GM21423 (cell line): ENCODE results near the gene MANSC1.
"Not testable (repeated sequence)": the region's sequence is repeated elsewhere in the genome, so short reads cannot be mapped to it uniquely, and the experiment has no call there.

Experiments used
- ATAC-seq: cut with Tn5 transposase; IDR thresholded peaks from one replicate; pipeline ENCODE4 v1.9.1; 2021; ENCODE audit warnings: mild to moderate bottlenecking, moderate library complexity; ENCODE audit not compliant: unreplicated experiment

MANSC1 gene

GRCh38 chr12:12365931-12366431, 15.9 kb upstream of the MANSC1 start:
- no peak for ATAC-seq

GRCh38 chr12:12365446-12365802, 15.4 kb upstream of the MANSC1 start:
- no peak for ATAC-seq

DNA sequence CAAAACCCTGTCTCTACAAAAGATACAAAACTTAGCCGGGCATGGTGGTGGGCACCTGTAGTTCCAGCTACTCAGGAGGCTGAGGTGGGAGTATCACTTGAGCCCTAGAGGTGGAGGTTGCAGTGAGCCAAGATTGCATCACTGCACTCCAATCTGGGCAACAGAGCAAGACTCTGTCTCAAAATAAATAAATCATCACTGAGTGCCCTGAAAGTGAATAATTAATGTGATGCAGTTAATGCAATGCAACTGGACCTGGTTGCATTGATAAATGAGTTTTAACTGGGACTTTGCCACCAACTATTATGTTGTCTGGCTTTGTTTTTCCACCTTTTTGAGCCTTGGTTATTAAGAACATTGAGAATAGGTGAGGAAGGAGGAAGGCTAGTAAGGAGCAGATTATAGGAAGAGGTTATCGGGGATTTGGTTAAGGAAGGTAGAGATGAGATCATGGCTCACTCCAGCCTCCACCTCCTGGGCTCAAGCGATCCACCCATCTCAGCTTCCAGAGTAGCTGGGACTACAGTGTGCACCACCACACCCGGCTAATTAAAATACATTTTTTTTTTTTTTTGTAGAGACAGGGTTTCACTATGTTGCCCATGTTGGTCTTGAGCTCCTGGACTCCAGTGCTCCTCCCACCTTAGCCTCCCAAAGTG, 14.9 kb upstream of the MANSC1 start:
- ATAC-seq: no peak

- ATAC-seq: no peak
These were observed 8.5 kb upstream of the MANSC1 start for GRCh38 chr12:12358528-12358927.

DNA sequence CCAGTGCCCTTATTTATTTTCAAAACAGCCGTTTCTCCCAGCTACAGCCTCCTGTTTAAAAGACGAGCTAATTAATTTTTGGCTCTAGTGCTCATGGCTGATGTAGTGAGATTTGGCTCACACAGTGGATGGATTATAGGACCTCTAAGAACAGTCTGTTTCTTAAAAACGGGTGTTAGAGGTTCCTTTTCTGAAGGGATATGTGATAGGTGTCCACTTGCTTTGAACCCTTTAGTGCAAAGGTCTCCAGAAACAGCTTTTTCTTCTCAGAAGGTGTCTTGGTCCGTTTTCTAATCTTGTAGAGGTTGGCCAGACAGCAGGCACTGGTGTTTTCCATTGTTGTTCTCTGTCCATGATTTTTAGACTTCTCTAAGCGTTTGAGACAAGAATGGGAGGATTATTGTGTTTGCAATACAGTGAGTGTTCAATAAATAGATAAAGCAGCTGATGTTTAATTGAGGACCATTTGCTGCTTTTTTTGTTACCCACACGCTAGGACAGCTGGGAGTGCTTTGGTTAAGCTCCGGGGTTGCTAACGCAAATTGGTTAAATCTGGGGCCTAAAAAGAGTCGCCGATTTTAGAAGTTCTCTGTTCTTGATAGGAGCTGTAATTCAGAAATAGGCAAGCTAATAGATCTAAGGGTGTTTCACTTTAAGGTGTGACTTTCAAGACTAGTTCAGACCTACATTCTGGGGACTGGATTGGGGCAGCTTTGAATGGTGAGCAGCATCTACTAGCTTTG, 7.8 kb upstream of the MANSC1 start:
- ATAC-seq: no peak

DNA sequence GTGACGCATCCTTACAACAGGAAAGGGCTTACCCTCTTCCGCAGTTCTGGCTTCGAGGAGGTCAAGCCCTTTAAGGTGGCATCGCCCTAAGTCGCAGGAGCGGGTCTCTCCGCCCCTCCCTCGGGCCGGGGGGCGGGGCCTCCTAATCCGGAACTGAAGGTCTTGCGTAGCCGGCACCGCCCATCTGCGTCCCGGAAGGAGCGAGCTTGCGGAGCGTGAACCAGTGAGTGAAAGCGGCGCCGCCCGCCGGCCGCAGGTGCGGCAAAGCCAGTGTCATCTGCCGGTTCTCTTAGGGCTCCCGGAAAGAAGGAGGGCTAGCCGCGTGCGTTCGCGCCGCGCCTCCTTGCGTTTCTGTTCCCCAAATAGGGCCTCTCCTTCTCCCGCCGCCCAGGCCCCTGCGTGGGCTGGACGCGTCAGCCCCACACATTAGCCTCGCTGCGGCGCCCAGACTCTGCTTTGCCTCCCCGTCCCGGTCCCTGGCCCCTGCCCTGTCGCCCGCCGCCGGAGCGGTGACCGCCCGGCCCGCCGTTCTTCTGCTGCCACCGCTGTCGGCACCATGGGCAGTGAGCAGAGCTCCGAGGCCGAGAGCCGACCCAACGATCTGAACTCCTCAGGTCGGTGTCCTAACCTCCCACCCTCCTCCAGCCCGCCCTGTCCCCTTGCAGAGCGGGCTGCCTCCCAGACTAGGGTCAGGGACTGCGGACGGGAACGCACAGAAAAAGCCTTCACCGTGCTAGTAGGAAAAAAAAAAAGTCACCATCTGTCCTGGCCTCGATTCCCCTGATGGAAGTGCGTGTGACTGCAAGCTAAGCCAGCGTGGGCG, 7.1 kb upstream of the MANSC1 start, which contains the start of gene BORCS5:
BORCS5 (plus strand) TSS at position 183 of the 823 bp plus-strand sequence; CDS start at position 557, 374 bp downstream.
- peak; percentile 90 for ATAC-seq

- no peak for ATAC-seq
These were observed 6.4 kb upstream of the MANSC1 start for GRCh38 chr12:12356467-12356895.

DNA sequence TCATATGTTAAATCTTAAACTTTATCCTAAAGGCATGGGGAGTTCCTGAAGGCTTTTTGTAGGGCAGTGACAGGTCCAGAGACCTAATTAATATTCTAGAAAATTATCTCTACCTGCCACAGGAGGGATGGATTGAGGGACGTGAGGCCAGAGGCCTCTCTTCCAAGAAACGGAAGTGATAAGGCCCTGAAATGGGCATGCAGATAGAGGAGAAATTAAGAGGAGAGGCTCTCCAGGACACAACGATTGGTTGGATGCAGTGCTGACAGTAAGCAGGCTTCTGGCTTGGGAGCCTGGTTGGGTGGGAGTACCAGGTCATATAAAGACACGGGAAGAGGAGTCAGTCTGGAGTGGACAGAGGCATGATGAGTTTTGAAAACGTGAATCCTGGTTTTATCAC, 3.8 kb upstream of the MANSC1 start:
- ATAC-seq: no peak

GRCh38 chr12:12353276-12353675, 3.2 kb upstream of the MANSC1 start:
- no peak for ATAC-seq

- not testable (repeated sequence) for ATAC-seq
These were observed 1.6 kb upstream of the MANSC1 start for GRCh38 chr12:12351468-12352185.

- no peak for ATAC-seq
These were observed 924 bp upstream of the MANSC1 start for GRCh38 chr12:12350868-12351463.

DNA sequence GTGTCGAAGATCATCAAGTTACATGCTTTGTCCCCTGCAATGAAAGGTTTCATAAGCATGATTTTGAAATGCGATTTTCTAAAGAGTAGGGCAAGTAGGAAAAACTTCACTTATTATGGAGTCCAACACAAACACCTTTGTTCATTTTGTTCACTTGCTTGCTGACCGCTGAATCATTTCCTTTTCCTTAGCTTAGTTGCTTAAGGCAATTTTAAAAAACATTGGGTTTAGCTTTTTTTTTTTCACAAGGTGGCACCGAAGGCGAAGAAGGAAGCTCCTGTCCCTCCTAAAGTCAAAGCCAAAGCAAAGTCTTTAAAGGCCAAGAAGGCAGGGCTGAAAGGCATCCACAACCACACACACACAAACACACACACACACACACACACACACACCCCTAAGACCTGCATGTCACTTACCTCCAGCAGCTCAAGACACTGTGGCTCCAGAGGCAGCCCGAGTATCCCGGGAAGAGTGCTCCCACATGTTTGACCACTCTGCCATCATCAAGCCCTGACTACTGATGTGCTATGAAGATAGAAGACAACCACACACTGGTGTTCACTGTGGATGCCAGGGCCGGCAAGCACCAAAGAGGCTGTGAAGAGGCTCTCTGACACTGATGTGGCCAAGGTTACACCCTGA, 11.4 kb downstream of the MANSC1 start:
- no peak for ATAC-seq

DNA sequence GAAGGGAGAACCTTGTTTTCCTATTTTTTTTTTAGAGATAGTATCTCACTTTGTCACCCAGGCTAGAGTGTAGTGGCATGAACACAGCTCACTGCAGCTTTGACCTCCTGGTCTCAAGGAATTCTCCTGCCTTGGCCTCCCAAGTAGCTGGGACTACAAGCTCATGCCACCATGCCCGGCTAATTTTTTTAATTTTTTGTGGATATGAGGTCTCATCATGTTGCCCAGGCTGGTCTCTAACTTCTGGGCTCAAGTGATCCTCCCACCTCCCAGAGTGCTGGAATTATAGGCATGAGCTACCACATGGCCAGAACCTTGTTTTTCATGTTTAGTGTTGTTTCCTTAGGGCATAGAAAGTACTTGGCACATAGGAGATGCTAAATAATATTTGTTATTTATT, 13.5 kb downstream of the MANSC1 start:
- no peak for ATAC-seq

DNA sequence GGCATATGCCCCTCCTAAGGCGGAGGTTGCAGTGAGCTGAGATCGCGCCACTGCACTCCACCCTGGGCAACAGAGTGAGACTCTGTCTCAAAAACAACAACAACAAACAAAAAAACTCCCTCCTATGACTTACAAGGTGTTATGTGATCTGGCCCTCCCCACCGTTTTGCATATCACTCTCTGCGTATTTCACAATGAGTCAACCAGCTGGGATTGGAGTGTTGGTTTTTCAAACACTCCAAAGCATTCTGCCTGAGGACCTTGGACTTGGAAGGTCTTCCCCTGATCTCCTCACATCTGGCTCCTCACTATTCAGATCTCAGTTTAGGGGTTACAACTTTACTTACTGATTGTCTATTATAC, 14.0 kb downstream of the MANSC1 start:
- no peak for ATAC-seq

GRCh38 chr12:12334367-12335040, 15.5 kb downstream of the MANSC1 start:
- ATAC-seq: no peak

DNA sequence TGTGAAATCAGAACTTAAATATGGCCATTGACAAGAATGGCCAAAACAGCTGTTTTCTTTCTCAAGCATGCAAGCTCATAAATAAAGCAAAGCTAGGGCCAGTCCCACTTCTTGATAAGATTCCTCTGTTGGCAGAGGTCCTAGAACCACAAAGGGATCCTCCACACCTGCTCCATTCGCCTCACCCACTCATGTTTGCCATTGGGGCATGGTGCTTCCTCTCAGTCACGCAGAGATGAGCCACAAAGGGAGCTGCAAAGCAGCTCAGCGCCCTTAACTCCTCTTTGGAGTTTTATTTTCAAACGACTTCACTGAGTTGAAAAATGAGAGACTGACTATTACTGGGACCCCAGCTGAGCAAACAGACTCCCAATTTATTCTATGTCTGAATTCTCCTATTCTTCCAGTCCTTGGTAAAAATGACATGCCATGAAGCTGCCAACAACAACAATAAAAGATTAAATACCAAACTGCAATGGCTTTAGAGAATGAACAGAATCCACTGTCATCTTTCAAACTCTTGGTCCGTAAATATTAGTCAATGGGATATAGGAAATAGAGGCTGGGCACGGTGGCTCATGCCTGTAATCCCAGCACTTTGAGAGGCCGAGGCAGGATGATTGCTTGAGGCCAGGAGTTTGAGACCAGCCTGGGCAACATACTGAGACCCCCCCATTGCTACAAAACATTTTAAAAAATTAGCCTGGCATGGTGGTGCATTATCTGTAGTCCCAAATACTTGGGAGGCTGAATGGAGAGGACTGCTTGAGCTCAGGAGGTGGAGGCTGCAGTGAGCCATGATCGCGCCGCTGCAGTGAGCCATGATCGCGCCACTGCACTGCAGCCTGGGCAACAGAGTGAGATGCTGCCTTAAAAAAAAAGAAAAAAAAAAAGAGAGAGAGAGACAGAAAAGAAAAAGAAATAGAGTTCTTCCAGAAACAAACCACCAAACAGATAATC, 16.4 kb downstream of the MANSC1 start:
- no peak for ATAC-seq

DNA sequence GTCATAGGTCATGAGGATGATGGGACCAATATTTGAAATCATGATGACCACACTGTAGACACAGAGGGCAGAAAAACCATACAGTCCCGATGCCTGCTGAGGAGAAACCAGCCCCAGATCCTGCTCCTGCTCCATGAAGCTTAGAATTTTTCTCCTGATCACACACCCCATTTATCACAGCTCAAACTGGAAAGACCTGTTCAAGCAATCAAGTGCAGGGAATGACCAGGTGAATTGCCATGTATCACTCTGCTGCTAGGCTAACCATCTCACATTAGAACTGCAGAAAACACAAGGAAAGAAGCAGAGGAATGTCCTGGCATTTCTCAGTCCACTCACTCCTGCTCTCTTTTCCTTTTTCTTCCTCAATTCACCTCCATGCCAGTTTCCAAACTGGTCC, 18.1 kb downstream of the MANSC1 start:
- no peak for ATAC-seq

DNA sequence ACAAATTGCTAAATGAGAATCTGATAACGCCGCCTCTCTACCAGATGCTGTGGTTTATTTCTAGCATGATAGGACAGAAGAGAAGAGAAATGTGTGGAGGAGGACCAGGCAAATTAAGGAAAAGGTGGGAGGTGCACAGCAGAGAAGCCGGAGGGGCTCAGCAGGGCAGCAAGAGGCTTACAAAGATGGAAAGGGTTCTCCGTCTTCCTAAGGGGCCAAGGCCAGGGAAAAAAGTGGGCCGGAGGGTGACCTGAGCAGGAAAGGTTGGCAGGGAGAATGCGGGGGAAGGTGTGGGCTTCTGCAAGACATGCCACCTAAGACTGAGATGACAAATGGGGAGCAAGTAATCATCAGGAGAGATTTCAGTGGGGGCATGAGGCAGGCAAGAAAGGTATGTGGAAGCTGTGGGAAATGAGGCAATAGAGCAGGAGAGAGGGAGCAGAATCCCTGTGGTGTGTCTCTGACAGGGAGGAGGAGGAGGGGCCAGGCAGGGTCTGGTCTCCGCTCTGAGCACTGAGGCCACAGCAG, 18.7 kb downstream of the MANSC1 start:
- ATAC-seq: no peak
